ENCODE measurements around the gene VAV2.

Gene VAV2

DNA sequence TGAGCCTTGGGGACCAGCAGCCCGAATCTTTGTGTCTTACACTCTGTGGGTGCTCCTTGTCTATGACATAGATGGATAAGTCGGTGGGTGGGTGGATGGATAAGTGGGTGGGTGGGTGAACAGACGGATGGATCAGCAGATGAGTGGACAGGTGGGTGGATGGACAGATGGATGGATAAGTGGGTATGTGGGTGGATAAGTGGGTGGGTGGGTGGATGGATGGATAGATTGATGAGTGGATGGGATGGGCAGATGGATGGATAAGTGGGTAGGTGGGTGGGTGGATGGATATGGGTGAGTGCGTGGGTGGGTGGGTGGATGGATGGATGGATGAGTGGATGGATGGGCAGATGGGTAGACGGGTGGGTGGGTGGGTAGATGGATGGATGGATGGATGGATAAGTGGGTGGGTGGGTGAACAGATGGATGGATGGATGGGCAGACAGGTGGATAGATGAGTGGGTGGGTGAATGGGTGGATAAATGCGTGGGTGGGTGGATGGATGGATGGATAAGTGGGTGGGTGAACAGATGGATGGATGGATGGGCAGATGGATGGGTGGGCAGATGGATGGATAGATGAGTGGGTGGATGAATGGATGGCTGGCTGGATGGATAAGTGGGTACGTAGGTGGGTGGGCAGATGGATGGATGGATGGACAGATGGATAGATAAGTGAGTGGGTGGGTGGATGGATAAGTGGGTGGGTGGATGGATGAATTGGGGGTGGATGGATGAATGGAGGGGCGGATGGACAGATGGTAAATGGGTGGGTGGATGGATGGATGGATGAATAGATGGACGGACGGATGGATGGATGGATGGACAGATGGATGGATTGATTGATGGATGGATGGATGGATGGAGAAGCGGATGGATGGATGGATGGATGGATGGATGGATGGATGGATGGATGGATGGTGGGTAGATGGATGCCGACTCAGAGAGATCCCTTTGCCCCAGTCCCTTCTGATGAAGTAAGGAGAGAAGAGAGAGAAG, 121.2 kb downstream of the VAV2 start:
- DNase-seq, result no peak

DNA sequence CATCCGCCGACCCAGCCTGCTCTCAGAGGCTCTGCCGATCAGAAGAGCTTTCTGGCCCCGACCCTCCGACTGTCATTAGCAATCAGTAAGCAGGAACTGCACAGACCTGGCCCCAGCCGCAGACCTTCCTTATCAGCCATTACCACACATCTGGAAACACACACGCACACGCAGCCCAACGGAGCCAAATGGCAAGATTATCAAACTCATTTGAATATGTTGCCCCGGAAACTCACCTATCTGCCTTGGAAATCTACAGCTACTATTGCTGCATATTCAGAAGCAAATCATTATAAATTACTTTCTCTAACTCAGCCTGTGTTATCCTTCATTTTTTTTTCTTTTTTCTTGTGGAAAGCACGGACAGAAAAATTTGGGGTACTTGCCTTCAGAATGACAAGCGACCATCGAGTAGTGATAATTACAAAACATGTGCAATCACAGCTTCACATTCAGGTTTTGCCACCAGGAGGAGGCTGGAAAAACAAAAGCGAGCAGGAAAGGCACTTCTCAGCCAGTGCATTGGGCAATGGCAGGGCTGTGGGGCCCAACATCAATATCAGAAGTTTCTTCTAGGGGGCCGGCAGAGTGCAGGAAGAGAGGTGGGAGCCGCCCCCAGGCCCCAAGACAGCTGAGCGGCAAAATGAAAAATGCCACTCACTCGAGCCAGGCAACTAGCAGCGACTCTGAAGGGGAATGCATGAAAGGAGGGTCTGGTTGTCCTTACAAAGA, 122.3 kb downstream of the VAV2 start:
- DNase-seq, result no peak

DNA sequence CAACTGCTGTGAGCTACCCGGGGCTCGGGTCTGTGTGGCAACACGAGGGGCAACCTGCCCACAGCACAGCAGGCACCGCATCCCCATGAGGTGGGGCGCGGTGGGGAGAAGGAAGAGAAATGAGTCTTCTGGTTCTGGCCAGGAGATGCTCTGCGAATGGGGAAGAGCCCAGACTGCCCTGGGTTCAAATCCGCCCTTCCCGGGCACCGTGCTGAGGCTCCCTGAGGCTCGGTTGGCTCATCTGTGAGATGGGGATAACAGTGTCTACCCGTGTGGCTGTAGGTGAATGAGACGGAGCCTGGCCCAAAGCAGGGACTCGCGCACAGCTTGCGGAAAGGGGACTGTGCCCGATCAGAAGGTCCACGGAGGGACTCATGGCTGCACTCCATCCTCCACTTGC, 123.9 kb downstream of the VAV2 start:
- DNase-seq, result no peak

DNA sequence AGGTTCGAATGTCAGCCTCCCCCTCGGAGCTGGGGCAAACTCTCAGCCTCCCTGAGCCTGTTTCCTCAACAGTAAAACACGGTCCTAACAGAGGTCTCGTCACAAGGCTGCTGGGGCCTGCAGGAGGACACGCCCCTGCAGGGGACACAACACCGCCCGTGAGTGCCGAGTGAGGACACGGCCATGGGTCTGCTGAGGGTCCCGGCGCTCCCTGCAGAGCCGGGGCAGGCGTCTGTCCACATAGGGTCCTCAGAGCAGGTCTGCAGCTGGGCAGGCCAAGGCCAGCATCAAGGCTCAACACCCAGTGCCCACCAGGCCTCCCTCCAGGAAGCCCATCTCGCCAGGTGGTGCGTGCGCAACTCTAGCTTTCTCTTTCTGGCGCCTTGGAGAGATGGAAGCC, 125.2 kb downstream of the VAV2 start:
- DNase-seq, result no peak

DNA sequence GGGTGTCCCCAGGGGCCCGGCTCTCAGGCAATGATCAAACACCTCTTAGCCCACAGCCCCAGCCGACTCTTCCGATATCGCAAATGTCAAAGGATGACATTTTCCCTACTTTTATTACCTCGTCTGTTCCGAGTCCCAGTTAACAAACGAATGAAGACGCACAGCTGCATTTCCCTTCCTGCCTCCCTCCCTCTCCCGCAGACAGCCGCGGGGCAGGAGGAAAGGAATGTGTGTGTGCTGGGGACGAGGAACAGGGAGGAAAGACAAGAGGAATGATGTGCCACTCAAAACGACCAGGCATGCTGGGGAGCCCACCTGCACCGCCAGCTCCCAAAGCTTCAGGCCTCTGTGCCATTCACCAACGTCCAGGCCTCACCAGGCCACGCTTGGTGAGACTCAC, 128.1 kb downstream of the VAV2 start:
- no peak for DNase-seq

DNA sequence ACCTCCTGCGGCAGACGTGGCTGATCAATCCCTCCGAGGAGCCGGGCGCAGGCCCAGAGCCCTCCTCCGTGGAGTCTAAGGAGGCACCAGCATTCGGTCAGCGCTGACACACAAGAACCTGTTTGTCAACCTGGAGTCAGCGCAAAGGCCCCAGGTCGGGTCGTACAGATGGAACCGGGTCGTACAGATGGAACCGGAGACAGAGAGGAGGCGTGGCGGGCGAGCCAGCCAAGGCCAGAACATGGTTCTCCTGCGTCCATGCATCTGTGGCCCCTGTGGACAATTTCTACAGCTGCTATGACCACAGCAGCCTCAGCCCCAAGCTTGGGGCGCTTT, 128.9 kb downstream of the VAV2 start:
- DNase-seq, result no peak

DNA sequence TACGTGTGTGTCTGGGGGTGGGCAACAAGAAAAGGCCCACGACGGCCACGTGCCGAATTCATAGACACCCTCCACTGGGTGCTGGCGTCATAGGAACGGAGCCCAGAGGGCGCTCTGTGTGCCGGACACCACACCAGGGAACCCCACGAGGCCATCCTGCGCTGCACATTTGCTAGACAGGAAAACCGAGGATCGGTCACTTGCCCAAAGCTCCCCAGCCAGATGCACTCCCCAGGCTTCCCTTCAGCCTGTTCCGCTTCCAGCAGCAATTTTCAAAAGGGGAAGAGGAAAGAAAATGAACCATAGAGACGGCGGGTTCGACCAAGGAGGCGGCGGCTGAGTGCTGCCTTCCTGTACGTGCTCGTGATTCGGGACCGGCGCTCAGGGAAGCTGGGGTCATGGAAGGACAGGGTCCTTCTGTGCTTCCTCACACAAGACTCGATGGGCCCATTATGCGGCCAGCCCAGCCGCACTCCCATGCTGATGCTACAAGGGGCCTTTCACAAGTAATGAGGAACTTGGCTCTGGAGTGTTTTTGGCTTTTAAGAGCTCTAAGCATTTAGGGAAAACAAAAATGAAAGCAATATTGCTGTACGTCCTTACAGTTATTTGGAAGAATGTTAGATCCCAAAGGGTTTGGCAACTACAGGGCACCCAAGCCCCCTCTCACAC, 129.4 kb downstream of the VAV2 start:
- no peak for DNase-seq

DNA sequence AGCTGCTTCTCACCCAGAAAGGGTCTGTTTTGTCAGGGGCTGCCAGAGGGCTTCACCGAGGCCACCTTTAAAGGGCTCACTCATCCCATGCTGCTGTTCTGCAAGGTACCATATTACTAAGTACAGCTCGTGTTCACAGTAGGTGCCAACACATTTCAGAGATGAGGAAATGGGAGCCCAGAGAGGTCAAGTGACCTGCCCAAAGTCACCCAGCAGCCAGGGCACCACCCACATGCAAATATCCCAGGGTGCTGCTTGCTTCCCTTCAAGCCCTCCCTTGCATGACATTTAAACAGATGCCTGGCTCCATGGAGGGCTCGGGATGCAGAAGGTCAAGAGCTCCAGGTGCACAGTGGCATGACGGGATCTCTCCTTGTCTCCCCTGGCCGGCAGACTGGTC, 130.4 kb downstream of the VAV2 start:
- no peak for DNase-seq

DNA sequence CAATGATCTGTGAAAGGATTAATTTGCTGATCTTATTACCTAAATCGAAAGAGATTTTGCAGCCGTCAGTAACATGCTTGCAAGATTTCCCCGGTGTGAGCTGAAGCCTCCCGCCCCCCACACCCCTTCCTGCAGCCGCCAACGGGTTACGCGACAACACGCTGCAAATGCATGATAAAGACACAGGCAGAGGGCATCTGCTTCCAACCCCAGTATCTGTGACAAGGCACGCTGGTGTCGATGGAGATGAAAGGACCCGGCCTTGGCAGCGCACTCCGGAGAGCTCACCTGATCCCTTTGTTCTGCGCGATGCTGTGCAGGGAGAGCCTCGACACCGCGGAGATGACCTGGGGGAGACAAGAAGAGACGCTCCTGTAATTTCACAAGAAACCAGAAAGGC, 131.0 kb downstream of the VAV2 start:
- DNase-seq, result no peak

DNA sequence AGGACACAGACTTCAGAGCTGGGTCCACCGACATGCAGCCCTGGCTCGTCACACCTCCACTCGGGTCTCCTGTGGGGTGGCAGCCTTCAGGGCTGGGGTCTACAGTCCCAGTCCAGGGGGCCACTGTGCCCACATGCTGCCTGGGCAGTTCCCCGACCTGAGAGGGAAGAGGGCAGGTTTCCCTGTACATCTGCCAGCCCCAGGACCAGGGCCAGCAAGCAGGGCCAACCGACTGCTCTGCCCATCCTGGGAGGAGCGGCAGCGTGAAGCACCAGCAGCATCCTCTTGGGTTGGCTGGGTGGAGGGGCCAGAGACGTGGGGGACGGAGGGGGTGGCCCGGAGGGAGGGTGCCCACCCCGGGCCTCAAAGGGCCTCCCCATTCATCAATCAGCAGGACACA, 133.4 kb downstream of the VAV2 start:
- no peak for DNase-seq

DNA sequence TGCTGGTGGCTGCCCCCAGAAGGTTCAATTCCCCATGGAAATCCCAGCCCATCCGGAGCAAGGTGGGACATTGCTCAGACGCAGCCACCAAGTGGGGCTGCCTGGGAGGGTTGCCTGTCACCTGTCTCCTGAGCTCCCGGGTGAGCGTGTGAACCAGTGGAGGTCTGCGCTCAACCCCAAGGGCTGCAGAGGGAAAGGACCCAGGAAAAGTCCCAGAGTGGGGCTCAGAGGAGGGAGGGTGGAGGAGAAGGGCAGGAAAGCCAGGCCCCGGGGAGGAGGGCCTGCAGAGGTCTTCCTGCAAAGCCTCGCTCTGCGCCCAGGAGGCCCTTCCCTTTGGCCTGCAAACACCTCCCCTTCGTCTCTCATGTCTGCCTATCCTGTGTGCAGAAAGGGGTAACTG, 134.5 kb downstream of the VAV2 start:
- no peak for DNase-seq

DNA sequence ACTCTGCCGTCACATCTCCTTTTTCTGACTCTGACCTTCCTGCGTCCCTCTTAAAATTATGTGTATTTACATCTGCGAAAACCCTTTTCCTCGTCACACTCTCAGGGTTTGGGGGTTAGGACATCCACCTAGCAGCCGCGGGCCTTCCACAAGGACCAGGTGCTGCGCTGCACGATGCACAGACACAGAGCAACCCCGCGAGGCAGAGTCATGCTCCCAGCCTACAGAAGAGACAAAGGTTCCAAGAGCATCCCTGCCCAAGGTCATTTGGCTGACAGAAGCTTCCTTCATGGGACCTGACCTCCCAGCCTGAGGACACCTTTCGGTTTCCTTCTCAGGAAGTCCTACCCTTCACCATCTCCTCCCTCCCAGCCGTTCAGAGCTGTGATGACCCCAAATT, 135.3 kb downstream of the VAV2 start:
- DNase-seq, result no peak

DNA sequence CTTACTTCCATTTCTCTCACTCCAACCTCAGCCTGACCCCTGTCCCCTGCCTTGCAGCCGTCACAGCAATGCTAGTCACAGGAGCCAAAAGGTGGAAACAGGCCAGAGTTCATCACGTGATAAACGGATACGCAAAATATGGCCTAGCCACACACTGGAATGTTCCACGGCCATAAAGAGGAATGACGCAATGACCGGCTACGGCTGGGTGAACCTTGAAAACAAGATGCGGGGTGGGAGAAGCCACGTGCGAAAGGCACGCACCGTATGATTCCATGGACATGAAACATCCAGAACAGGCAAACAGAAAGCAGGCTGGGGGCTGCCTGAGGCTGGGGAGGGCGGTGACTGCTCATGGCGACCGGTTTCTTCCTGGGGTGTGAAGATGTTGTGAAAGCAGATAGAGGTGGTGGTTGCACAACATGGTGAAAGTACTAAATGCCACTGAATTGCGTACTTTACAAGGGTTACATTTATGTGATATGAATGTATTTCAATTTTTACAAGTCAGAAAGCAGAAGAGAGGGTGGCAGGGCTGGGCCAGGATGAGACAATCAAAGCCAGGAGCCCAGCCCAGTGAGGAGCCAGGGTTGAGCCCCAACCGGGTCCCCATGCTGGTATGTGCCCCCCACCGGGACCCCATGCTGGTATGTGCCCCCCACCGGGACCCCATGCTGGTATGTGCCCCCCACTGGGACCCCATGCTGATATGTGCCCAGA, 136.2 kb downstream of the VAV2 start:
- DNase-seq, result no peak

DNA sequence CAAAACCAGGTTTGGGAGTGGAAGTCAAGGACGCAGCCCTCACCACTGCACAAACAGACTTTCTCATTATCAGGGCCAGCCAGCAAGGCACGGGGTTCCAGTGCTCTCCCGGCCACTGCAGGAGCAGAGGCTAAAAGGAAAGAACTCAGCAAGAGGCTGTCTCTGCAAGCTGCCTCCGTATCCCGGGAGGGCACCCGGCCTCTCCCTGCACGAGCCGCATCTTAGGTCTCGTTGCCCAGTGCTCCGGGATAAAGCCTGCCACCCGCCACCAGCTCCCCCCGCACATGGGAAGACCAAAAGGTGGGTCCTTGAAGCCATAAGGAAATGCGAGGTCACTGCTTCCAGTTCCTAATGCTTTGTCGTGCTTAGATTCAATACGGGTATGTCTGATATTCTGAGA, 136.8 kb downstream of the VAV2 start:
- DNase-seq, result no peak

DNA sequence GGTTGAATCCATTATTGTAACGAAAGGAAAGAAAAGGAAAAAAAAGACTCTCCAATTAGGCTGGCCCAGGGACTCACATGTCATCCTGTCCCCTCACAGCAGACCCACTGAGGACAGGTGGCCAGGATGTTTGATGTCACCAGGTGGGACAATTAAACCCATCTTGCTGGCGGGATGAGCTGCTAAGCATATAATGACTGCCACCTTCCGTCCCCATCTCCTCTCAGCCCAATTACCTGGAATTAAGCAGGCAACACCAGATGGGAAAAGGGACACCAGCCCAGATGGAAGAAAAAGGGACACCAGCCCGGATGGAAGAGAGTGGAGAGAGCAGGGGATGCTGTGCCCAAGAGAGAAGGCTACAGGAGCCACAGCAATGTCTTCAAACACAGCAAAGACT, 137.4 kb downstream of the VAV2 start:
- no peak for DNase-seq

DNA sequence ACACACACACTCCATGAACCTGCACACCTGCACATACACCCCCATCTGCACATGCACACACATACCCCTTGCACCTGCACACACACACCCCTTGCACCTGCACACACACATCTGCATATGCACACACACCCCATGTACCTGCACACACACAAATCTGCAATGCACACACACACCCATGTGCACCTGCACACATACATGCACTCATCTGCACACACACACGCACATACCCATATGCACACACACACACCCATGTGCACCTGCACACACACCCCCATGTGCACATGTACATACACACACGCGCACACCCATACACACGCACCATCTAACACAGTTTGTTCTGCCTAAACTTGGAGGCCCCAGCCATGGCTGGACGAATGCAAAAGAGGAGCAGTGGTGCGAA, 138.1 kb downstream of the VAV2 start:
- no peak for DNase-seq

DNA sequence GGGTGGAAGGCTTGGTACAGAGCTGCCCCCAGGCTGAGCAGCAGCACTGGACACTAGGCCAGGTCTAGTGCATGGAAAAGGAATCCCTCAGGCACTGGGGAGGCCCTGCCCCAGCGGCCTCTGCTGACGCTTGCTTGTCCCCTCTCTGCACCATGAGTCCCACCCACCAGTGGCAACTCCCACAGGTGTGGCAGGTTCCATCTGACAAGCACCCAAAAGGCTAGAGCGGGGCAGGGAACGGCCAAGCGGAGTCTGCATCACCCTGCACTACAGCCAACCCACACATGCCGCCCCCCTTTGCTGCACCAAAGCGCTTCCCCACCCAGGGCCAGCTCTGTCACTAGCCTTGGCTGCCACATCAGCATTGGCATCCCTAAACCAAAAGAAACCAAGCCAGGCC, 138.8 kb downstream of the VAV2 start:
- DNase-seq, result no peak

DNA sequence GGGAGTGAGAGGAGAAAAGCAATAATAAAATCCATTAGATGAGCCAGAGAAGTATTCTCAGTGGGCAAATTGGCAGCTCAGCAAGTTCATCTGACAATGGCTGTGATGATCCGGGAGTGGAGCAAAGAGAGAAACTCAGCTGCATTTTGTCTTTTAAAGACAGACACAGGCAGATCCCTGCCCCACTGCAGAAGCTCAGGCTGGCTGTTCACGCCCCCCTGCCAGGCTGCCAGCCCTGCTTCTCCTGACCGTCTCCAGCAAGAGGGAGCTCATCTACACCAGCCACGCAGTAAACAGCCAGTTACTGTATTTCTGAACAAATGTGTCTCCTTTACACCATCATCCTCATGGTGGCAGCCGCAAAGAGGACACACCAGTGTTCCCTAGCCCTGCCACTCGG, 139.7 kb downstream of the VAV2 start:
- no peak for DNase-seq

DNA sequence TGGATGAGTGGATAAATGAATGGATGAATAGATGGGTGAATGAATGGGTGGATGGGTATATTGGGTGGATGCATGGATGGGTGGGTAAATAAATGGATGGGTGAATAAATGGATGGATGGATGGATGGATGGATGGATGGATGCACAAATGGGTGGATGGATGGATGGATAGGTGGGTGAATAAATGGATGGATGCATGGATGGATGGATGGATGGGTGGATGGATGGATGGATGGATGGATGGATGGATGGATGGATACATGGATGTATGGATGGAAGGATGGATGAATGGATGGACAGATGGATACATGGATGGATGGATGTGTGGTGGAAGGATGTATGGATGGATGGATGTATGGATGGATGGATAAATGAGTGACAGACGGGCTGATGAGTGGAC, 140.4 kb downstream of the VAV2 start:
- no peak for DNase-seq

DNA sequence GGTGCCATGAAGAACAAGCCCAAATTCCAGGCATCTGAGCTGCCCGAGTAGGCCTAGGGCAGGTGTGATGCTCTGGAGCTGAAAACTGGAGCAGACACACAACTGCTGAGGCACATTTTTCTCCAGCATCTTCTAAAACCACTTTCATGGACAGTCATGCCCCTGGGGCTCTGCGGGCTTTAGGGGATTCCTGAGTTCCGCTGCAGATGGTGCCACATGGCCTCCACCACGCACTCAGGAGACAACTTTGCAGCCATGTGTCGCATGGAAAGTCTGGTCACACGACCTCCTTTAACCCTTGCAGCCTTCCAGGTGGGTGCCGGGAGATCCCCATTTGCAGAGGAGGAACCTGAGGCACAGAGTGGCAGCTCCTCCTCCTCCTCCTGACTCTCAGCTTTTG, 141.2 kb downstream of the VAV2 start:
- no peak for DNase-seq

DNA sequence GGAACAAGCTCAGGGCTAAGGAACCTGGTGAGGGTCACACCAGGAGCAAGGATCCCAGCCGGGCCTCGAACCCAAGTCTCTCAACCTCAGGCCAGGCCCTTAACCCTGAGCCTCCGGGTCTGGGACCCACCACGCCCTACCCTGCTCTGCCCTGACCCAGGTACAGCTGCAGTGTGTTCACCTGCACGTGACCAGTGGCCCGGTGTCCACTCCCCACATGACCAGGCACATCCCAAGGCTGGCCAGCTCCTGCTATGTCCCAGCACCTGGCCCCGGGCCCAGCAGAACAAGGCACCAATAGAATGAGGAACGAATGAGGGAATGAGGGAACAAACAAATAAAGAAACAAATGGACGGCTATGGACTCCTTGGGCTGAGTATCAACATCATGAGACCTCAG, 142.0 kb downstream of the VAV2 start:
- no peak for DNase-seq

DNA sequence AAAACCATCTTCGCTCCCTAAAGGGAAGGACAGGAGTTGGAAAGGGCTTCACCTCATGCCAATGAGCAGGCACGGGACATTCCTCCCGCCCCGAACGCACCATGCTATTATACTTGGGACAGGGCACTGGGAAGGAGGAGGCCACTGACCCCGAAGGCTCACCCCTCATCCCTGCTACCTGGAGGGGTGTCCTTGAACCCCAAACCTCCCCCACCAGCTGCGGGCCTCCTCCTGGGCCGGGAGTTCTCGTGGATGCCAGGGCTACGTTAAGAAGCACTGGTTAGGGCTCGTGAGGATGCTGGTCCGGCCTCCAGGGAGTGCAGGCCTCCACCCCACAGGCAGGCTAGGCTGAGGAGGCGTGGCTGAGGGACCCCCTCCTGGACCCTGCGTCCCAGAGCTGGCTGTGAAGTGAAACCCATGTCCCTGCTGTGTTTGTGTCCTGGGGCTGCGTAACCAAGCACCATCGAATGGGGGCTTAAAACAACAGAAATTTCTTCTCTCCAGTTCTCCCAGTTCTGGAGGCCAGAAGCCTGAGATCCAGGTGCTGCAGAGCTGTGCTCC, 142.9 kb downstream of the VAV2 start:
- DNase-seq, result no peak
